Endothelial cell of umbilical vein (primary cell): ENCODE data around the gene HOXC12. TPM values are rescaled to one million over a fixed set of nuclear protein-coding genes. Genes with fewer than 3 reads are reported as not detected.

ENCODE experiments used
- BruUV-seq: library from RNA; stranded (reverse); fragments of 400-500 nt; replicated peaks from 2 replicates; lab custom pipeline; 2021; lab: Mats Ljungman, UMichigan
- CTCF ChIA-PET: fragments of 300-600, 350-600 bp; sonication (Branson Sonifier 250); formaldehyde crosslinking; loops from one replicate; lab custom pipeline; 2021; ENCODE audit warnings: antibody characterized with exemption, inconsistent platforms; lab: Charles Lee
- POLR2A ChIA-PET: fragments of 300-600, 350-600 bp; sonication (Branson Sonifier 250); formaldehyde crosslinking; loops from one replicate; lab custom pipeline; 2021; ENCODE audit warnings: antibody characterized with exemption, inconsistent platforms; lab: Charles Lee
- DNase-seq: peaks from one replicate; pipeline ENCODE4 v3.0.0-alpha.2; 2011; ENCODE audit warnings: low read depth, low spot score
- FAIRE-seq: peaks from 2 replicates; lab custom pipeline; 2011; peaks lifted over from hg19 to GRCh38; lab: Jason Lieb, UNC
- H2AFZ ChIP-seq: 2 replicates; pipeline ENCODE4 v1.6.0; 2012; ENCODE audit warnings: low read depth, low read length, control low read depth, inconsistent platforms
- H3K27ac ChIP-seq: 2 replicates; pipeline ENCODE4 v1.5.1; 2011; ENCODE audit warnings: low read depth, mild to moderate bottlenecking, control low read depth, low read length, moderate library complexity; ENCODE audit not compliant: insufficient read depth
- H3K27me3 ChIP-seq, 2 experiments: 2 replicates each; pipeline versions ENCODE4 v1.6.0 to v1.6.1; 2011; ENCODE audit warnings: low read length in 2 of 2, mixed read lengths in 1 of 2; ENCODE audit not compliant: control insufficient read depth in 2 of 2, insufficient read depth in 2 of 2
- H3K36me3 ChIP-seq, 2 experiments: 2 replicates in 1 of 2; 3 replicates in 1 of 2; pipeline ENCODE4 v1.5.1; 2011; ENCODE audit warnings: low read length in 2 of 2, mild to moderate bottlenecking in 1 of 2, moderate library complexity in 1 of 2; ENCODE audit not compliant: control insufficient read depth in 2 of 2, insufficient read depth in 2 of 2; ENCODE audit errors: extremely low read depth in 1 of 2
- H3K4me1 ChIP-seq: 3 replicates; pipeline ENCODE4 v1.5.1; 2011; ENCODE audit warnings: mild to moderate bottlenecking, low read length; ENCODE audit not compliant: control insufficient read depth, insufficient read depth; ENCODE audit errors: extremely low read depth
- H3K4me2 ChIP-seq: 2 replicates; pipeline ENCODE4 v1.6.1; 2011; ENCODE audit warnings: low read length, control low read depth, mixed read lengths; ENCODE audit not compliant: insufficient read depth
- H3K4me3 ChIP-seq, 3 experiments: fragments of 200-600 bp in 1 of 3; sonication (generic), shearing (Covaris generic) in 1 of 3; replicated peaks in 1 of 3; 2 replicates each; pipeline ENCODE4 v1.5.1; 2011 to 2016; ENCODE audit warnings: control low read depth in 3 of 3, low read length in 3 of 3, mild to moderate bottlenecking in 2 of 3, inconsistent platforms in 1 of 3, low read depth in 1 of 3, moderate library complexity in 1 of 3; ENCODE audit not compliant: insufficient read depth in 1 of 3
- H3K79me2 ChIP-seq: 2 replicates; pipeline ENCODE4 v1.6.0; 2012; ENCODE audit warnings: low read length, inconsistent platforms; ENCODE audit not compliant: control insufficient read depth, insufficient read depth
- H3K9ac ChIP-seq: replicated peaks from 2 replicates; pipeline ENCODE3; 2011; ENCODE audit warnings: low read length, control low read depth; ENCODE audit not compliant: insufficient read depth; ENCODE audit errors: extremely low read depth
- H3K9me1 ChIP-seq: replicated peaks from 3 replicates; pipeline ENCODE4 v1.6.0; 2011; ENCODE audit warnings: mild to moderate bottlenecking, low read length; ENCODE audit not compliant: control insufficient read depth, insufficient read depth; ENCODE audit errors: extremely low read depth
- H3K9me3 ChIP-seq: replicated peaks from 2 replicates; pipeline ENCODE4 v1.5.1; 2012; ENCODE audit warnings: low read length, inconsistent platforms; ENCODE audit not compliant: control insufficient read depth, insufficient read depth
- H4K20me1 ChIP-seq: replicated peaks from 2 replicates; pipeline ENCODE3; 2011; ENCODE audit warnings: mild to moderate bottlenecking, low read length; ENCODE audit not compliant: control insufficient read depth, insufficient read depth; ENCODE audit errors: extremely low read depth
- CTCF ChIP-seq, 2 donors: IDR thresholded peaks; 1 replicate in 1 of 2; 2 replicates in 1 of 2; pipeline ENCODE4 v1.5.1; 2011; ENCODE audit warnings: low read length in 2 of 2, mild to moderate bottlenecking in 2 of 2, moderate library complexity in 2 of 2, control low read depth in 1 of 2, inconsistent platforms in 1 of 2, low read depth in 1 of 2; ENCODE audit not compliant: insufficient read depth in 1 of 2; ENCODE audit errors: extremely low read depth in 1 of 2
- EZH2 ChIP-seq: IDR thresholded peaks from 2 replicates; pipeline ENCODE4 v1.6.1; 2012; ENCODE audit warnings: borderline replicate concordance, low read depth, mild to moderate bottlenecking, moderate library complexity, low read length, inconsistent platforms; ENCODE audit not compliant: severe bottlenecking
- FOS ChIP-seq: IDR thresholded peaks from 2 replicates; pipeline ENCODE4 v1.6.1; 2011; ENCODE audit warnings: mild to moderate bottlenecking, low read length, moderate library complexity, borderline replicate concordance; ENCODE audit not compliant: insufficient read depth
- GATA2 ChIP-seq: IDR thresholded peaks from 2 replicates; pipeline ENCODE4 v1.7.0; 2011; ENCODE audit warnings: low read depth, mild to moderate bottlenecking, moderate library complexity, mixed read lengths, low read length; ENCODE audit not compliant: insufficient read length, insufficient read depth
- JUN ChIP-seq: IDR thresholded peaks from 2 replicates; pipeline ENCODE4 v1.6.1; 2011; ENCODE audit warnings: borderline replicate concordance, low read depth; ENCODE audit not compliant: insufficient read length, insufficient read depth
- MAX ChIP-seq: IDR thresholded peaks from 2 replicates; pipeline ENCODE4 v1.6.1; 2011; ENCODE audit not compliant: insufficient read depth, insufficient read length
- MYC ChIP-seq: IDR thresholded peaks from one replicate; pipeline ENCODE4 v1.6.1; 2011; ENCODE audit warnings: mild to moderate bottlenecking, low read depth, low read length
- POLR2A ChIP-seq: IDR thresholded peaks from 2 replicates; pipeline ENCODE4 v1.6.1; 2012; ENCODE audit warnings: low read depth, mild to moderate bottlenecking, control low read depth, low read length
- POLR2AphosphoS5 ChIP-seq: IDR thresholded peaks from 2 replicates; pipeline ENCODE4 v1.6.1; 2012; ENCODE audit warnings: low read depth, mild to moderate bottlenecking, control low read depth, low read length, moderate library complexity; ENCODE audit not compliant: insufficient read depth
- dilution Hi-C: fragments of 300-500 bp; cut with MboI; formaldehyde crosslinking; loops from one replicate; pipeline ENCODE4 v1.15.0; 2019; ENCODE audit warnings: low sequenced_read_pairs; ENCODE audit not compliant: extremely low pct_ligation_motif_present
- intact Hi-C: fragments of 100-400 bp; cut with micrococcal nuclease; formaldehyde crosslinking; loops from one replicate; pipeline ENCODE4 v1.10.0; 2022
- polyA plus RNA-seq, 4 experiments: library from polyadenylated mRNA; depleted of rRNA in 3 of 4; stranded (reverse) in 3 of 4; unstranded in 1 of 4; fragments of >200 nt; gene quantifications; 2 replicates each; pipeline versions ENCODE4 v1.2.1 to v1.2.3, GENCODE V29; 2011 to 2012; ENCODE audit warnings: missing spikeins in 1 of 4
- total RNA-seq: library from RNA; stranded (reverse); gene quantifications from 2 replicates; pipeline ENCODE4 v1.2.3, GENCODE V29; 2021

The HOXC12 gene
- total and polyA plus RNA-seq, 2 donors (not counting 3 experiments of a cell fraction or from before 2014, with no cell fraction given): not detected

GRCh38 chr12:54006559-54007220, 52.0 kb downstream of the HOXC12 start:
- Histone ChIP-seq H3K79me2 (no peaks in the 10 kb centered on the region), H3K9me1 (no peaks in the 10 kb centered on the region), H3K9ac (no peak overlapping the region), H4K20me1 (no peaks in the 10 kb centered on the region), H3K4me3 (no peak overlapping the region), H3K36me3 (no peaks in the 10 kb centered on the region), H3K9me3 (no peaks in the 10 kb centered on the region), H3K4me1 (no peaks in the 10 kb centered on the region), H3K27me3 (peaks cover 80 to 89% of the 10 kb centered on the region in 2 experiments), H3K27ac (no peak overlapping the region), H3K4me2 (no peak overlapping the region), H2AFZ (no peak overlapping the region)
- CTCF ChIA-PET: interaction anchor here (1.0 to 17.0 kb wide), 17 partner anchors 10 to 373 kb away, joined by 3 to 616 read pairs (median 5); partner anchors contain the start of genes HOXC10, HOXC5, HOXC6 and SMUG1
- POLR2A ChIA-PET: no interaction called here
- intact Hi-C loops (loop anchor here (1.0 to 10.0 kb wide), 4 partner anchors 185 to 358 kb away; partner anchors contain the start of gene GPR84), dilution Hi-C loops (no loop called here)
- DNase-seq (no peak), FAIRE-seq (no peak)
- TF ChIP-seq EZH2: no peak
- BruUV-seq: no TSS peak

- Histone ChIP-seq H3K4me3 (no peak overlapping the region), H3K27me3 (peaks cover 76 to 88% of the 10 kb centered on the region in 2 experiments), H4K20me1 (no peaks in the 10 kb centered on the region), H3K36me3 (no peaks in the 10 kb centered on the region), H3K4me2 (no peak overlapping the region), H2AFZ (no peak overlapping the region), H3K4me1 (no peaks in the 10 kb centered on the region), H3K9me1 (no peaks in the 10 kb centered on the region), H3K9me3 (no peaks in the 10 kb centered on the region), H3K9ac (no peak overlapping the region), H3K79me2 (no peaks in the 10 kb centered on the region), H3K27ac (no peak overlapping the region)
- DNase-seq (no peak), FAIRE-seq (no peak)
- ChIA-PET POLR2A (no interaction called here), CTCF (interaction anchor here (0.9 to 17.0 kb wide), 9 partner anchors 8 to 251 kb away, joined by 3 to 616 read pairs (median 4); partner anchors contain the start of genes HOXC5, HOXC9 and SMUG1)
- TF ChIP-seq MAX: no peak
- no peak for TF ChIP-seq CTCF (IDR thresholded peaks at IDR 0.05; ENCODE audit: extremely low read depth in 1 of 2, insufficient read depth in 1 of 2, low read depth in 1 of 2, low read length in 2 of 2)
- TF ChIP-seq EZH2: no peak
- TF ChIP-seq POLR2A: no peak
- TF ChIP-seq MYC: no peak
- no peak for TF ChIP-seq POLR2AphosphoS5
- TF ChIP-seq GATA2: no peak
- no peak for TF ChIP-seq JUN
- no peak for TF ChIP-seq FOS
- intact Hi-C loops (loop anchor here (10.0 kb wide), 1 partner anchor 357 kb away; the partner anchor contains the start of gene GPR84), dilution Hi-C loops (no loop called here)
- BruUV-seq: no TSS peak
Observed at GRCh38 chr12:54007538-54008259, 53.0 kb downstream of the HOXC12 start.
